Activated CD4-positive, alpha-beta T cell treated with anti-CD3 and anti-CD28 coated beads for 1 hour (primary cell): ENCODE measurements around the gene RAF1.
"Not testable (repeated sequence)": the region's sequence is repeated elsewhere in the genome, so short reads cannot be mapped to it uniquely, and the experiment has no call there.

Source experiments
- DNase-seq: peaks from one replicate; pipeline ENCODE4 v3.0.0-alpha.2; 2020

The RAF1 gene

DNA sequence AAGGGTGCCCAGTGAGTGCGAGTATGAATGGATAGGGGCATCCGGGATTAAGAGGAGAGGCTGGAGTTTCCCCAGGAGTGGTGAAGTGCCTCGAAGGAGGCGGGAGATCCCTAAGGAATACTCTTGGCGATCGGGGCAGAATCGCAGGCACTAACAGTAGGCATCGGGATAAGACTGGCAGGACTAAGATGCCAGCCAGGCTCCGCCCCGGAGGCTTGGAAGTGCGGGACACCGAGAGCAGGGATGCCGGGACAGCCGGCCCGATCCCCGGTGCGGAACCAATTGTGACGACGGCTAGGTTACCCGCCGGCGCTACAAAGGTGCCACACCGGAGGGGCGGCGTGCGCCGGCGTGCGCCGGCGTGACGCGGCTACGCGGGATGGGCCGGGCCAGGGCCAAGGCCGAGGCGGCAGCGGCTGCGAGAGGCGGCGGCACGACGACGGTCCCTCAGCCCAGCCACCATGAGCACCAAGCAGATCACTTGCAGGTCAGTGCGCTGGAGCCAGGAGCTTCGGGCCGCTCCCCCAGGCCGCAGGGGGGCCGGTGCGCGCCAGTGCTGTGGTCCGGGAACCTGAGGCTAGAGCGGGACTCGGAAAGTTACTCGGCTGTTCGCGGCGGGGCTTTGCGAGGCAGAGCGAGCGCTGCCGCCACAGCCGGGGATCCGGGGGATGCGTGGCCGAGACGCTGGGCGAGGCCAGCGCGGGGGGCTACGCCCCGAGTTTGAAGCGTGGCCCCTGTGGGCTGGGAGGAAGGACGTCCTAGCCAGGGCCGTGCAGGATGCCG is 107.0 kb downstream of the RAF1 start, which contains the start of gene MKRN2:
Gene MKRN2, plus strand, starts transcription at position 398 of the 783 bp plus-strand sequence. Its CDS starts 64 bp downstream, at position 462.
- peak; percentile 81 for DNase-seq

GRCh38 chr3:12556314-12556689 is 107.6 kb downstream of the RAF1 start:
- DNase-seq = no peak

DNA sequence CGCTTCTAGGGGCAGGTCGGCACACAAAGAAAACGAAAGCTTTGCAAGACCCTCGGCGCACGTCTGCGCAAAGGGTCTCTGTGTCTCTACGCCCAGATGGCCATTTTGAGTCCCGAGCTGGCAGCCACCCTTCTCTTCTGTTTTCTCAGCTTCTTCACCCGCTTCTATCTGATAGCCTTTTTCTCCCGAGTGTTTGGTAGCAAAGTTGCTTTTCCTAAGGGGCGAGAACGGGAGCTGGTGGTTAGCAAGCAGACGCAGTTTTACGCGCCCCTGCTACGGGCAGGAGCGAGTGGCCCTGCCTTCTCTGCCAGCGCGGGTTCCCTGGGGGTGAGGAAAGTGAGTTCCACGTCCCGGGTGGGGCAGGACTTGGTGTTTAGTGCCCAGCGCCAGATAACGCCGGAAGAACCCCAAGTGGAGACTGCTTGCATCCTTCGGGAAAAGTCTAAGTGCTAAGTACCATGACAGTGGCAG is 110.0 kb downstream of the RAF1 start:
- no peak for DNase-seq

GRCh38 chr3:12549971-12550760 is 113.8 kb downstream of the RAF1 start:
- no peak for DNase-seq

DNA sequence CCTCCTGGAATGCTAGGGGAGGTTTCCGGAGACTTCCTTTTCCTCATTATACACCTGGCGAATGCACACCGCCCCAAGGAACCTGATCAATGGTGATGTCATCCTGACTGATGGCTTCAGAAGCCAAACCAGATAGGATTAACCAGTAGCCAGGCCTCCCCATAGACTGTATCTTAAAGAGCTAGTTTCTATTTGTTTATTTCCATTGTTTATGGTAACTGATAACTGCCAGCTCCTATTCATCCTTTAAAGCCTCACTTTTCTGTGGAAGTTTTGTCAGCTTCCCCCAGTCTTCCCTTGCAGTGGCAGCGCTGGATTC is 118.5 kb downstream of the RAF1 start, which contains the start of gene MKRN2OS:
Gene MKRN2OS, minus strand, starts transcription at position 27 of the 319 bp plus-strand sequence. CDS start 35 bp downstream, outside the sequence.
- no peak for DNase-seq

DNA sequence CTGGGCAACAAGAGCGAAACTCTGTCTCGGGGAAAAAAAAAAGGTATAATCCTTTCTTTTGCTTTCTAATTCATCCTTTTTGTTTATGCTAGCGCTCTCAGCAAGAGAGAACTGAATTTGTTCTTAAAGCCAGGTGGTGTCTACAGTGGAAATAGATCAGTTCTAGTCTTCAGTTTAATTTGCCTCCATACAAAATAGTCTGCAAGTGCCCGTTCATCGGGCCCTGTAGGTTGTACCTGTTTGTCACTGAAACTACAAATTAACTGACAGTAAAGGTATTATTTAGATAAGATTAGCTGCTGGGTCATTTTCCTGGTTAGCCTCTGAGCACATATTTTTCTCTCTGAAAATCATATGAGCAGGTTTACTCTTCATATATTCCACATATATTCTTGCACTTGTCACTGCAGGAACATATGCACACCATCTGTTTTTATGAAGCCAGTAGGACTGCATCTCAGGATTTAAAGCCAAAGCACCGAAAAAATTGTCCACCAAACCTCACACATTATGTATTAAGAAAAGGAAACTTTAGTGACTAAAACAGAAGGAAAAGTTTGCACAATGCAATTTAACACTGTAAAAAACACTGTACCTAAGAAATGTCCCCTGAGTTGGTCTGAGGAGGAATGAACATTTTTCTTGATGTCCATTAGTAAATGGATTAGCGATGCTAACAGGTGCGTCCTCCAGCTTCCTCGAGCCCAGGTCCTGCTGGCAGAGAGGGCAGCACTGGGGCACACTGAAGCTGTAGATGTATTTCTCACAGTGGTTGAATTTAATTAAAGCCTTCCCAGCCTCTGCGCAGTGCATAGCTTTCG is 119.1 kb downstream of the RAF1 start:
- no peak for DNase-seq

GRCh38 chr3:12543497-12543896 is 120.4 kb downstream of the RAF1 start:
- DNase-seq = not testable (repeated sequence)

- DNase-seq = no peak
Observed at GRCh38 chr3:12541625-12542024, 122.3 kb downstream of the RAF1 start.

DNA sequence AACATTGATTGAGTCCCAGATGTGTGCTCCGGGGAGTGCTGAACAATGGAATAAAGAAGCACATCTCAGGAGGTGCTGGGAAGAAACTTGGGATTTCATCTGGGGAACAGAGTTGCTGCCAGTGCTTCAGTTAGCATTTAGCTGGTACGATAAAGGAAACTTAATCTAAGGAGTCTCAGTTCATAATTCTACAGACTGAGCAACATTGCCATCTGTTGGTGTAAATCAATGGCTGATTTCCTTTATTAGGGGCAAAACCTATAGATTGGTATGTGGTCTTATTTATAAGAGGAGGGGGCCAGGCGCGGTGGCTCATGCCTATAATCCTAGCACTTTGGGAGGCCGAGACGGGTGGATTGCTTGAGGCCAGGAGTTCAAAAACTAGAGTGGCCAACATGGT is 127.5 kb downstream of the RAF1 start:
- DNase-seq = no peak
